ENCODE results near the gene MT1A.
A peak's percentile ranks its signal among the peaks of the same experiment; 100 is the strongest.

The MT1A gene

GRCh38 chr16:56681939-56682702, 43.7 kb downstream of the MT1A start, which contains the start of gene MT1X:
Gene MT1X (plus strand): TSS chr16:56682470. CDS start chr16:56682541, 71 bp downstream.
- peak; percentile 83 for DNase-seq

DNA sequence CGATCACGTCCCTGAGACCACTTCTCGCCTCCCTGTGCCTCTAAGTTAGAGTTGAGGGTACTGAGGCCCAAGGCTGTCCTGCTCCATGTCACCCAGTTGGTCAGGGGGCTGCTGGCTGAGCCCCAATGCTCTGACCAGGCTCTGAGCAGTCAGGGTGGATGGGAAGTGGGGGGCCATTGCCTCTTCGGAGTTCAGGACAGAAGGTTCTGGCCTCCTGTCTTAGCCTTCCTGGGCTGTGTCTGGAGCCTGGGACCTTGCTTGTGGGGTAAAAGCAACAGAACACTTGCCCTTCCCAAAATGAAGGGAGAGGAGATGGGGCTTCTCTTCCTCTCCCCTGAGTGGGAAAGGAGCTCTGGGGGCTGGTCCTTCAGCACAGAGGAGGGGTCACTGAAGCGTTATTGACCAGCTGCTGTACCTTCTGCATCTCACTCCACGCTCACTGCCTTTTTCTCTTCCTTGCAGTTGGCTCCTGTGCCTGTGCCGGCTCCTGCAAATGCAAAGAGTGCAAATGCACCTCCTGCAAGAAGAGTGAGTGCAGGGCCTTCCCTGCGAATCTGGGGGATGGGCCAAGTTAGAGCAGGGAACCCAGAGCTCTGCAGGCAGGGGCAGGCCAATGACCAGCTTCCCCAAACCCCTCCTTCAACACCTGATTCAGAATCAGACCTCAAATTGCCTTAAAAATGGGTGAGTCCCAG, 44.4 kb downstream of the MT1A start:
- DNase-seq, result peak; percentile 17

GRCh38 chr16:56683424-56684172, 45.1 kb downstream of the MT1A start:
- no peak for DNase-seq

- DNase-seq, result no peak
Measured at GRCh38 chr16:56684256-56684925, 45.9 kb downstream of the MT1A start.

GRCh38 chr16:56684926-56685590, 46.6 kb downstream of the MT1A start:
- DNase-seq, result no peak

- no peak for DNase-seq
Measured at GRCh38 chr16:56686758-56687157, 48.3 kb downstream of the MT1A start.

- no peak for DNase-seq
Measured at GRCh38 chr16:56688762-56689161, 50.3 kb downstream of the MT1A start.

- no peak for DNase-seq
Measured at GRCh38 chr16:56689171-56689570, 50.7 kb downstream of the MT1A start.

All from NCI-H1694 treated with DMSO at 0.1 percent for 48 hours (cell line).